ENCODE results near the gene SPINK1.
"Not testable (repeated sequence)": the region's sequence is repeated elsewhere in the genome, so short reads cannot be mapped to it uniquely, and the experiment has no call there.

DNA sequence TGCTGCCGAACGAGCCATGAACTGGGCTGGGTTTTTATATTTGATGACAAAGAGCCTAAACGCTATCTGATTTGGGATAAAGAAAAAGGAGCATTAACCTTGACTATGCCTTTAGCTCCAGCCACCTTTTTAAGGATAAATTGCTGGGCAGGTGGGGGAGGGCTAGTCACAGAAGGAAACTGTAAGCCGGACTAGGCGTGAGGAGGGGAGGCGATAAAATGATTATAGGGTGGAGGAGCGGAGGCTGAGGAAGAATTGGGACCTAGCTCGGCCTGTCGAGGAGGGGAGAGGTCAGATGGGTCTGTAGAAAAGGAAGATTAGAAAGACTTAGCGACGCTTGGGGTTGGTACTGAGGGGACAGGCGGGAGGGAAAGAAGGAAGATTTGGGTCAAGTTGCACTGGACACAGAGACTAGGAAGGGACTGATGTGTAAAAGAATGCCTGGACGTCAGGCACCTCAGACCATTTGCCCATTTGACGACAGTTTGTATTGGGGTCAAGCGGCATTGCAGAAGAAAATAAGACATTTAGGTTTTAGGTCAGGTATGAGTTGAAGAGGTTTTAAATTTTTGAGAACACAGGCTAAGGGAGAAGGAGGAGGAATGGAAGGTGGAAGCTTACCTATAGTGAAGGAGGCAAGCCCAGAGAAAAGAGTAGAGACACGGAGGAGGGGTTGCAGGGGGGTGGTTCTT, 41.4 kb upstream of the SPINK1 start:
- TF ChIP-seq, protein P1, sequence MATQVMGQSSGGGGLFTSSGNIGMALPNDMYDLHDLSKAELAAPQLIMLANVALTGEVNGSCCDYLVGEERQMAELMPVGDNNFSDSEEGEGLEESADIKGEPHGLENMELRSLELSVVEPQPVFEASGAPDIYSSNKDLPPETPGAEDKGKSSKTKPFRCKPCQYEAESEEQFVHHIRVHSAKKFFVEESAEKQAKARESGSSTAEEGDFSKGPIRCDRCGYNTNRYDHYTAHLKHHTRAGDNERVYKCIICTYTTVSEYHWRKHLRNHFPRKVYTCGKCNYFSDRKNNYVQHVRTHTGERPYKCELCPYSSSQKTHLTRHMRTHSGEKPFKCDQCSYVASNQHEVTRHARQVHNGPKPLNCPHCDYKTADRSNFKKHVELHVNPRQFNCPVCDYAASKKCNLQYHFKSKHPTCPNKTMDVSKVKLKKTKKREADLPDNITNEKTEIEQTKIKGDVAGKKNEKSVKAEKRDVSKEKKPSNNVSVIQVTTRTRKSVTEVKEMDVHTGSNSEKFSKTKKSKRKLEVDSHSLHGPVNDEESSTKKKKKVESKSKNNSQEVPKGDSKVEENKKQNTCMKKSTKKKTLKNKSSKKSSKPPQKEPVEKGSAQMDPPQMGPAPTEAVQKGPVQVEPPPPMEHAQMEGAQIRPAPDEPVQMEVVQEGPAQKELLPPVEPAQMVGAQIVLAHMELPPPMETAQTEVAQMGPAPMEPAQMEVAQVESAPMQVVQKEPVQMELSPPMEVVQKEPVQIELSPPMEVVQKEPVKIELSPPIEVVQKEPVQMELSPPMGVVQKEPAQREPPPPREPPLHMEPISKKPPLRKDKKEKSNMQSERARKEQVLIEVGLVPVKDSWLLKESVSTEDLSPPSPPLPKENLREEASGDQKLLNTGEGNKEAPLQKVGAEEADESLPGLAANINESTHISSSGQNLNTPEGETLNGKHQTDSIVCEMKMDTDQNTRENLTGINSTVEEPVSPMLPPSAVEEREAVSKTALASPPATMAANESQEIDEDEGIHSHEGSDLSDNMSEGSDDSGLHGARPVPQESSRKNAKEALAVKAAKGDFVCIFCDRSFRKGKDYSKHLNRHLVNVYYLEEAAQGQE (IDR thresholded peaks at IDR 0.05; ENCODE audit: unreplicated experiment) = not testable (repeated sequence)
- TF ChIP-seq, protein P2, sequence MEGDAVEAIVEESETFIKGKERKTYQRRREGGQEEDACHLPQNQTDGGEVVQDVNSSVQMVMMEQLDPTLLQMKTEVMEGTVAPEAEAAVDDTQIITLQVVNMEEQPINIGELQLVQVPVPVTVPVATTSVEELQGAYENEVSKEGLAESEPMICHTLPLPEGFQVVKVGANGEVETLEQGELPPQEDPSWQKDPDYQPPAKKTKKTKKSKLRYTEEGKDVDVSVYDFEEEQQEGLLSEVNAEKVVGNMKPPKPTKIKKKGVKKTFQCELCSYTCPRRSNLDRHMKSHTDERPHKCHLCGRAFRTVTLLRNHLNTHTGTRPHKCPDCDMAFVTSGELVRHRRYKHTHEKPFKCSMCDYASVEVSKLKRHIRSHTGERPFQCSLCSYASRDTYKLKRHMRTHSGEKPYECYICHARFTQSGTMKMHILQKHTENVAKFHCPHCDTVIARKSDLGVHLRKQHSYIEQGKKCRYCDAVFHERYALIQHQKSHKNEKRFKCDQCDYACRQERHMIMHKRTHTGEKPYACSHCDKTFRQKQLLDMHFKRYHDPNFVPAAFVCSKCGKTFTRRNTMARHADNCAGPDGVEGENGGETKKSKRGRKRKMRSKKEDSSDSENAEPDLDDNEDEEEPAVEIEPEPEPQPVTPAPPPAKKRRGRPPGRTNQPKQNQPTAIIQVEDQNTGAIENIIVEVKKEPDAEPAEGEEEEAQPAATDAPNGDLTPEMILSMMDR (conservative IDR thresholded peaks at IDR 0.05; ENCODE audit: low read depth in 2 of 2) = not testable (repeated sequence)
- not testable (repeated sequence) for TF ChIP-seq EZH2 (IDR thresholded peaks at IDR 0.05; ENCODE audit: low read depth, unreplicated experiment); JUNB (IDR thresholded peaks at IDR 0.05; ENCODE audit: unreplicated experiment); CREB1 (CRISPR knock-in tag; IDR thresholded peaks at IDR 0.05; ENCODE audit: low read depth)

Data from GM23338 (cell line).